Smooth muscle cell (in vitro differentiated cells): ENCODE results near the gene MMS19. TPM values are rescaled to one million over a fixed set of nuclear protein-coding genes. Genes with fewer than 3 reads are reported as not detected.
A peak's percentile ranks its signal among the peaks of the same experiment; 100 is the strongest.

Source experiments
- DNase-seq: peaks from one replicate; lab custom pipeline; 2025; ENCODE audit not compliant: unreplicated experiment; lab: John Stamatoyannopoulos, UW
- H2AFZ ChIP-seq: fragments of 200-600 bp; sonication (generic); 2 replicates; pipeline ENCODE4 v1.6.0; 2016; ENCODE audit warnings: antibody characterized with exemption, low read depth, mild to moderate bottlenecking
- H3F3A ChIP-seq: fragments of 200-600 bp; sonication (generic); 2 replicates; pipeline ENCODE4 v1.6.0; 2017; ENCODE audit warnings: antibody characterized with exemption, low read depth
- H3K27ac ChIP-seq: fragments of 200-600 bp; sonication (generic); 2 replicates; pipeline ENCODE4 v1.5.1; 2016; ENCODE audit warnings: low read depth, mild to moderate bottlenecking
- H3K27me3 ChIP-seq: fragments of 200-600 bp; sonication (generic); 2 replicates; pipeline ENCODE4 v1.6.1; 2016; ENCODE audit warnings: low read depth, mild to moderate bottlenecking
- H3K36me3 ChIP-seq: fragments of 200-600 bp; sonication (generic); 2 replicates; pipeline ENCODE4 v1.5.1; 2016; ENCODE audit warnings: low read depth
- H3K4me1 ChIP-seq: fragments of 200-600 bp; sonication (generic); 2 replicates; pipeline ENCODE4 v1.5.1; 2016; ENCODE audit warnings: low read depth
- H3K4me2 ChIP-seq: fragments of 200-600 bp; sonication (generic); 2 replicates; pipeline ENCODE4 v1.6.0; 2016; ENCODE audit warnings: mild to moderate bottlenecking
- H3K4me3 ChIP-seq: fragments of 200-600 bp; sonication (generic); 2 replicates; pipeline ENCODE4 v1.5.1; 2016; ENCODE audit warnings: mild to moderate bottlenecking
- H3K79me2 ChIP-seq: fragments of 200-600 bp; sonication (generic); 2 replicates; pipeline ENCODE4 v1.6.0; 2016; ENCODE audit warnings: low read depth, mild to moderate bottlenecking
- H3K9ac ChIP-seq: fragments of 200-600 bp; sonication (generic); 2 replicates; pipeline ENCODE4 v1.6.0; 2016; ENCODE audit warnings: low read depth
- H3K9me3 ChIP-seq: fragments of 200-600 bp; sonication (generic); replicated peaks from 2 replicates; pipeline ENCODE4 v1.5.1; 2016; ENCODE audit warnings: low read depth
- H4K20me1 ChIP-seq: fragments of 200-600 bp; sonication (generic); 2 replicates; pipeline ENCODE4 v1.6.0; 2016; ENCODE audit warnings: low read depth
- CTCF ChIP-seq: fragments of 200-600 bp; sonication (generic); IDR thresholded peaks from 2 replicates; pipeline ENCODE4 v1.5.1; 2017; ENCODE audit warnings: borderline replicate concordance, mild to moderate bottlenecking, antibody characterized with exemption; ENCODE audit not compliant: insufficient read depth, poor library complexity, severe bottlenecking
- WGBS: methylation state at CpG from one replicate; pipeline ENCODE4 v1.1.7; 2016; ENCODE audit warnings: low lambda C conversion rate; 5-methylcytosine and 5-hydroxymethylcytosine counted together
- polyA plus RNA-seq: library from polyadenylated mRNA; unstranded; fragments of >200 nt; fragmentation: Nextera tagmentation; extraction: Ambion mirVana; gene quantifications from 2 replicates; pipeline ENCODE4 v1.2.1, GENCODE V29; 2016
- total RNA-seq: library from RNA; depleted of rRNA; stranded (reverse); fragments of >200 nt; gene quantifications from 2 replicates; pipeline ENCODE4 v1.2.3, GENCODE V29; 2014

The MMS19 gene
- total and polyA plus RNA-seq, 2 experiments from 2014 or later: 76.8 to 97.9 TPM

GRCh38 chr10:97499561-97500296 is 1.5 kb upstream of the MMS19 start:
- 3% methylated on average over 40 of the region's 41 CpGs for WGBS
- Histone ChIP-seq H3K9ac (peak overlapping the region; percentile 76), H3K4me2 (peak overlapping the region; percentile 88), H3K36me3 (no peaks in the 10 kb centered on the region), H3K4me3 (peak overlapping the region; percentile 80), H3K9me3 (no peaks in the 10 kb centered on the region), H3K4me1 (peaks cover 26% of the 10 kb centered on the region), H3F3A (no peaks in the 10 kb centered on the region), H4K20me1 (peaks cover 77% of the 10 kb centered on the region), H2AFZ (peak overlapping the region; percentile 90), H3K27ac (peak overlapping the region; percentile 87), H3K79me2 (peaks cover 86% of the 10 kb centered on the region), H3K27me3 (no peaks in the 10 kb centered on the region)
- no peak for DNase-seq
- TF ChIP-seq CTCF: no peak

- peak; percentile 3 for TF ChIP-seq CTCF
- Histone ChIP-seq H3K4me3 (peak within 1 kb of the TSS; percentile 80), H3K27ac (peak within 1 kb of the TSS; percentile 87), H3F3A (no peaks in the 10 kb centered on the region), H3K4me2 (peak within 1 kb of the TSS; percentile 88), H2AFZ (peak within 1 kb of the TSS; percentile 90), H3K36me3 (no peaks in the 10 kb centered on the region), H3K9ac (peak within 1 kb of the TSS; percentile 76), H3K9me3 (no peaks in the 10 kb centered on the region), H3K79me2 (peaks cover 86% of the 10 kb centered on the region), H3K27me3 (no peaks in the 10 kb centered on the region), H3K4me1 (peaks cover 29% of the 10 kb centered on the region), H4K20me1 (peaks cover 77% of the 10 kb centered on the region)
- DNase-seq: peak; percentile 83
- 1% methylated on average over 56 of the region's 66 CpGs for WGBS
Measured at GRCh38 chr10:97498841-97499560, 779 bp upstream of the MMS19 start, which contains the start of gene UBTD1. Gene UBTD1 (plus strand): TSS chr10:97498924. CDS start chr10:97499204, 280 bp downstream.

- DNase-seq: peak; percentile 33
- Histone ChIP-seq H3K79me2 (peaks cover 86% of the 10 kb centered on the region), H3K27me3 (no peaks in the 10 kb centered on the region), H3K9me3 (no peaks in the 10 kb centered on the region), H2AFZ (peak overlapping the region; percentile 88), H3K4me2 (peak overlapping the region; percentile 88), H3K4me1 (peaks cover 29% of the 10 kb centered on the region), H4K20me1 (peaks cover 78% of the 10 kb centered on the region), H3F3A (no peaks in the 10 kb centered on the region), H3K36me3 (no peaks in the 10 kb centered on the region), H3K4me3 (peak overlapping the region; percentile 80), H3K27ac (peak overlapping the region; percentile 87), H3K9ac (peak overlapping the region; percentile 76)
- TF ChIP-seq CTCF: no peak
- WGBS: 1% methylated on average over 22 of the region's 22 CpGs
Measured at GRCh38 chr10:97497572-97498075, 598 bp downstream of the MMS19 start.
